ENCODE results near the gene FBXO10.
"Not testable (repeated sequence)": the region's sequence is repeated elsewhere in the genome, so short reads cannot be mapped to it uniquely, and the experiment has no call there.

The FBXO10 gene

GRCh38 chr9:37575921-37576721, at the start of gene FBXO10:
Gene FBXO10 (minus strand): TSS chr9:37576380. CDS start chr9:37541768, 34,612 bp downstream.
- DNase-seq (ENCODE audit: low read depth), result peak; percentile 33

DNA sequence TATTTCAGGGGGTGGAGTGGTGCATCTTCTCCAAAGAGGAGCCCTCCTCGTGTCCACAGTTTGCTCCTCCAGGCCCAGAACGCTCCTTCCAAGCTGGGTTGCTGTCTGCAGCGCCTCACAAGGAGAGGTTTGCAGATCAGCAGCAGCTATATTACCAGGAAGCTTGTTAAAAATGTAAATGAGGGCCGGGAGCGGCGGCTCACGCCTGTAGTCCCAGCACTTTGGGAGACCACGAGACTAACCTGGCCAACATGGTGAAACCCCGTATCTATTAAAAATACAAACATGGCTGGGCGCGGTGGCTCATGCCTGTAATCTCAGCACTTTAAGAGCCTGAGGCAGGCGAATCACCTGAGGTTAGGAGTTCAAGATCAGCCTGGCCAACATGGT, 49.6 kb upstream of the FBXO10 start:
- no peak for DNase-seq (ENCODE audit: low read depth)

DNA sequence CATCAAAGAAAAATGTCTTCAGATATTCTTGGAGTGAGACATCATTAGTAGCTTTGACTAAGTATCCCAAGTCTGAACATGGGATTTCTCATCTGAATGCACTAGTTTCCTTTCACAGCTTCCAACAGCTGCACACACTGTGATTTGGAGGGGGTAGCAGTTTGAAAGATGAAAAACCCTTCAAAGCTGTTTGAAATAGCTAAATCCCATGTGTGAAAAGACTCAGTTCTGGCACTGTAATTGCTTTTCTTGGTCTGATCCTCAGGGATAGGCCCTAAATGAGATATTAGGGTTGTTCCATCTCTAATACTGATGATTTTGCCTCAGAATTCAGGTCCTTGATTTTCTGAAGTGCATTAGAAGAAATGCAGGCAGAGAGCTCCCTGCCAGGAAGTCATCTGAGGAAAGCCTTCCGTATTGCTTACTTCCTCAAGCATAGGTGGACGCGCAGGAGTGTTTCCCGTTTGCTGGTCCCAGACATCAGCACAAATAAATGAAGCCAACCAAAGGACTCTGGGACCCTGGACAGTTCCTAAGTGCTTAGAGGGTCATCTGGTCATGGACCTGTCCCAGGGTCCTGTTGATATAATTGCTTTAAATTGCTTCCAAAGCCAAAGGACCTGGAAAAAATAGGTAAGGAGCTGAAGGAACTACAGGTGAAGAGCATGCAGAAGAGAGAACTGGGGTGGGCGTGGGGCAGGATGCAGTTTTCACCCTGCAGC, 49.0 kb upstream of the FBXO10 start:
- no peak for DNase-seq (ENCODE audit: low read depth)

DNA sequence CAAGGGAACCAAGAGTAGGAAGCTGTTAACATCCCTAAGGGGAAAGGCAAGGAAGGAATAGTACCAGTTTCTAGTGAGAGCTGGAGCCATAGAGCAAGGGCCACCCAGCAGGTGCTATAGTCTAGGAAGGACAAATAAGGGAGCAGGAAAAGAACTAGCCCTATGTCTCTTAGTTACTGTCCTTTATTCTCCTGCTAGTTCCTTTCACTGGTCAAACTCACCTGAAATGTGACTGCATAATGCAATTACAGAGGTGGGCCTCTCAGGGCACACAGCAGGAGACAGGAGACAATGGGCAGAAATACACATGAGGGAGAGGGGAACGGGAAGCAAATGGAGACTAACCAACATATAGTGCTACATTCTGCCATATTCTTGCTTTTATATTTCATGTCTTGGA, 47.9 kb upstream of the FBXO10 start:
- DNase-seq (ENCODE audit: low read depth), result no peak

- no peak for DNase-seq (ENCODE audit: low read depth)
Measured at GRCh38 chr9:37623267-37623666, 47.1 kb upstream of the FBXO10 start.

DNA sequence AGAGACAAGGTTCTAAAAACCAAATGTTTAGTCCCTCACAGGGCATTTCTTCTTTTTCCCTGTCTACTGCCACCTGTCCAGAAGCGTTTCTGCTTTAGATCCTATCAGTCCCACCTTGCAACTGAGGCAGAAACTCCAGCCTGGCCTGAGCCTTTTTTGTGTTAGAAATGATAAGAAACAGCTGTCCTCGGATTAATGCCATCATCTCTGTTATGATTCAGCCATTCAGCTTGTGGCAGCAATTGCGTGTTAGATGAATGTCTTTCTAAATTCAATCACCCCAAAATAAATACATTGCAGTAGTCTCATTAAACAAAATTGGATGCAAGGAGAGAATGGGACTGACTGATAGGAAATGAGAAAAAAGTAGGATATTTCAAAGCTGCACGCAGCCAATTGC, 46.3 kb upstream of the FBXO10 start:
- DNase-seq (ENCODE audit: low read depth), result no peak

DNA sequence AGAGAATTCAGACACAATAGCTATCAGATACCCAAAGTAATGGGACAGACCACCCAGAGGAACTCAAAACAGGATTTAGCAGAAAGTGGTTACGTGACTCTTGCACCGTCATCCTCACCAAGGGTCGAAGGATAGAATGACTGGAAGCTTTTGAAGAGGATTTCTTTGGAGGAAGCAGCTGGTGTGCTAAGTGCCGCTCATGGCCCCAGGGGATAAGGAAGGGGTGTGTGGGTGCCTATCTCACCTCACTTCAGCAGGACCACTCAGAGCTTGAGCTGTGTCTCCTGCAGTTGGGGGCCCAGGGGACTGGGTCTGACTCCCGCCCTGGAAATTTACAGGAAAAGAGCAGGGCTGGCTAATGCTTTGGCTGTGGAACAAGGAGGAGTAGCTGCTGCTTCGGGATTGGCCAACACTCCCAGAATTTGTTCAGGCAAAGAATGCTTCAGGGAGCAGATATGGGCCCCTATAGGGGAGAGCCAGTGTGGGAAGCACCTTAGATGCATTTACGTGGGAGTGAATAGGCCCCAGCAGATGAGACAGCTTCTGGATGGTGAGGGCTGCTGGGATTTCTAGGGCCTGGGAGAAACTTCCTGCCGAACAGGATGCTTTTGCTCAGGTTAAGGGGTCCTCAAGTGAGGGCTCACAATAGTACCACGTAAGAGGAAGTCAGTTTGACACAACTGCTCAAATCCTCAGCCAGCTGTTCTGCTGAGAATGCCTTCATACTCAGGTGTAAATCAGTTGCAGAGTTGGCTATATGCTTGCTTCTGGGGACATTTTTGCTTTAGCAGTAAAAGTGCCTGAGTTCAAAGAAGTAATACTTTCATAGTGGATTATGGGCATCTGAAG, 45.3 kb upstream of the FBXO10 start:
- DNase-seq (ENCODE audit: low read depth), result no peak

- no peak for DNase-seq (ENCODE audit: low read depth)
Measured at GRCh38 chr9:37620396-37620795, 44.2 kb upstream of the FBXO10 start.

DNA sequence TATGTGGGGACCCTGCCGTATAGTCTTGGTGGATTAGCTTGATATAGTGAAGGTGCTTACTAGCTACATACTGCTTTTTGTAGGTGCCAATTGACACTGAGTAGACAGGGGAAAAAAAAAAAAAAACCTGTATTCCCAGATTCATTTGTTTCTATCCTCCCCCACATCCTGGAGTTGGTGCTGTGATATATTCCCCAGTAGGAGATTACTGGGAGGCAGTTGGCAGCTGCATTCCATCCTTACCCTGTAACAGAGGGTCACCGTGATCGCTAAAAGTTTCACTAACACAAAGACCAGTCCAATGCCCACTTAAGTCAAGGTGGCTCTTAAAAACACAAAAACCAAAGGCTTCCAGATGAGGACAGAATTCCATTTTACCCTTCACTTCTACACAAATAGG, 43.6 kb upstream of the FBXO10 start:
- DNase-seq (ENCODE audit: low read depth), result no peak

GRCh38 chr9:37618817-37619216, 42.6 kb upstream of the FBXO10 start:
- no peak for DNase-seq (ENCODE audit: low read depth)

DNA sequence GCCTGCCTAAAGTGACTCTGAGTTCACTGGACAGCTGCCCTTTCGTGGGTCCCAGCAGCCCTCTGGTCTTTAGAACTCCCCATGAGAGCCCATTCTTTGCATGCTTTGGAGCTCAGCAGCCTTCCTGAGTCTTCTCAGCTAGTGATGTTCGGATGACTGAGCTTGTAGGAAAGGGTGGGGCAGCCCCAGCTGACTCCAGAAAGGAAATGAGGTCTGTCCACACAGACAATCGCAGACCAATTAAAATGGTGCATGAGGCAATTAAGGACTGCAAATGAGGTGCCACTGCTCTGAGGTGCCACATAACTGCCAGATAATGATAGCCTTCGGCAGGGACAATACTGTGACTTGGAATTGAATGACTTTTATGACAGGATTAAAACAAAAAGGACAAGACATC, 41.7 kb upstream of the FBXO10 start:
- no peak for DNase-seq (ENCODE audit: low read depth)

- DNase-seq (ENCODE audit: low read depth), result no peak
Measured at GRCh38 chr9:37617161-37617560, 41.0 kb upstream of the FBXO10 start.

GRCh38 chr9:37611961-37612360, 35.8 kb upstream of the FBXO10 start:
- DNase-seq (ENCODE audit: low read depth), result no peak

- DNase-seq (ENCODE audit: low read depth), result no peak
Measured at GRCh38 chr9:37611014-37611413, 34.8 kb upstream of the FBXO10 start.

GRCh38 chr9:37609735-37610397, 33.7 kb upstream of the FBXO10 start:
- no peak for DNase-seq (ENCODE audit: low read depth)

DNA sequence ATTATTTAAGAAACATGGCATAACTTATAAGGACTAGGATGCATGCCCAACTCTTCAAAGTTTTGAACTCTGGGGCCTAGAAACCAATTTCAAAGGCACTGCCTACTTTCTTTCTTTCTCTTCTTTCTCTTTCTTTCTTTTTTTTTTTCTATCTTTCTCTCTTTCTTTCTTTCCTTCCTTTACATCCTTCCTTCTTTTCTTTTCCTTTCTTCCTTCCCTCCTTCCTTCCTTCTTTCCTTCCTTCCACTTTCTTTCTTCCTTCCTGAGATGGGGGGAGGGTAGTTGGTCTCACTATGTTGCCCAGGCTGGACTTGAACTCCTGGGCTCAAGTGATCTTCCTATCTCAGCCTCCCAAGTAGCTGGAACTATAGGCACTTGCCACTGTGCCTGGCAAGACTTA, 32.1 kb upstream of the FBXO10 start:
- no peak for DNase-seq (ENCODE audit: low read depth)

- DNase-seq (ENCODE audit: low read depth), result no peak
Measured at GRCh38 chr9:37604296-37604695, 28.1 kb upstream of the FBXO10 start.

- DNase-seq (ENCODE audit: low read depth), result no peak
Measured at GRCh38 chr9:37602817-37603216, 26.6 kb upstream of the FBXO10 start.

DNA sequence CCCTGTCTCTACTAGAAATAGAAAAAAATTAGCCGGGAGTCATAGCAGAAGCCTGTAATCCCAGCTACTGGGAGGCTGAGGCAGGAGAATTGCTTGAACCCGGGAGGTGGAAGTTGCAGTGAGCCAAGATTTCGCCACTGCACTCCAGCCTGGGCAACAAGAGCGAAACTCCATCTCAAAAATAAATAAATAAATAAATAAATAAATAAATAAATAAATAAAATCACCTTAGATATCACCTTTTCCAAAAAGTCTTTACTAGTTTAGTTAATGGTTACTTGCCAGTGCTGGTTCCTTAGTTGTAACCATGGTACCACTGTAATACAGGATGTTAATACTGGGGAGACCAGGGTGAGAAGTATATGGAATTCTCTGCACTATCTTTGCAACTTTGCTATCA, 25.9 kb upstream of the FBXO10 start:
- DNase-seq (ENCODE audit: low read depth), result not testable (repeated sequence)

- no peak for DNase-seq (ENCODE audit: low read depth)
Measured at GRCh38 chr9:37596504-37596903, 20.3 kb upstream of the FBXO10 start.

DNA sequence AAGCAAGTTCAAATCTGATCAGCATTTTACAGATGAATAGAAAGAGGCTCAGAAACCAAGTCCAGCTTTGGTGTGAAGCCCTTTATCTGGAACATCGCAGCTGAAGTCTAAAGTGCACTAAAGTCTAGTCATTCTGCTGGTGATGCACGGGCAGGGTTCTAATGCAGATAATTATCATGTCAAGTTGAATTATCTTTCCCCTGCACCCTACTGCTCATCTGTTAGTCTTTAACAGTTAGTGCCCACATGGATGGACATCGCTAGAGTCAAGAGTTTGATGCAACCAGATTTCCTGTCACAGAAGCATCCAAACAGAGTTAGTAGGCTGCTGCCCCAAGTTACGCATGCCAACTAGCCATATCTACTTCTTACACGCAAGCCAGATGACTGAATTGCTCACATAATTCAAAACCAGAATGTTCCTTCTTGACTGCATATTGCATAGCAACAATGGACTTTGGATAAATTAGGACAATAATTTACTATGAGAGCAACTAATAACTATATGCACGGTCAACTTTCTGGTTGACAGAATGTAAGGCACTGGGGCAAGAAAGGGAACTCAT, 17.8 kb upstream of the FBXO10 start:
- DNase-seq (ENCODE audit: low read depth), result no peak

All from fibroblast of the conjunctiva (primary cell).